Heart right ventricle (tissue), 16 donors: ENCODE results near the gene LMX1B. TPM values are rescaled to one million over a fixed set of nuclear protein-coding genes. Genes with fewer than 3 reads are reported as not detected.

Source experiments
- ATAC-seq, 8 donors: fragments of 200-7000 bp; cut with Tn5 transposase; one replicate each; pipeline ENCODE4 v1.9.1; 2020; ENCODE audit warnings: mild to moderate bottlenecking in 8 of 8, moderate library complexity in 8 of 8, moderate number of reproducible peaks in 1 of 8
- DNase-seq, 2 donors: peaks; one replicate each; pipeline ENCODE4 v3.0.0-alpha.2; 2020
- H3K27ac ChIP-seq, 10 donors: fragments of 200-600 bp; sonication (generic) in 2 of 10; one replicate each; pipeline versions ENCODE4 v1.5.0 to v1.8.0; 2020 to 2022; ENCODE audit warnings: mild to moderate bottlenecking in 3 of 10
- H3K27me3 ChIP-seq, 7 donors: fragments of 200-600 bp; one replicate each; pipeline ENCODE4 v1.8.0; 2021 to 2022; ENCODE audit warnings: mild to moderate bottlenecking in 2 of 7
- H3K36me3 ChIP-seq, 9 donors: fragments of 200-600 bp; sonication (generic) in 1 of 9; one replicate each; pipeline versions ENCODE4 v1.5.0 to v1.8.0; 2020 to 2022; ENCODE audit warnings: mild to moderate bottlenecking in 2 of 9
- H3K4me1 ChIP-seq, 9 donors: fragments of 200-600 bp; sonication (generic) in 1 of 9; one replicate each; pipeline versions ENCODE4 v1.5.0 to v1.8.0; 2020 to 2022; ENCODE audit warnings: mild to moderate bottlenecking in 4 of 9
- H3K4me3 ChIP-seq, 10 donors: fragments of 200-600 bp; sonication (generic) in 2 of 10; one replicate each; pipeline versions ENCODE4 v1.5.0 to v1.8.0; 2020 to 2022; ENCODE audit warnings: mild to moderate bottlenecking in 7 of 10, moderate library complexity in 2 of 10
- H3K9me3 ChIP-seq, 11 donors: fragments of 200-600 bp in 10 of 11; sonication (generic) in 2 of 11; one replicate each; pipeline versions ENCODE4 v1.5.0 to v1.8.0; 2013 to 2022; ENCODE audit warnings: mild to moderate bottlenecking in 2 of 11, control low read depth in 1 of 11, moderate library complexity in 1 of 11
- WGBS, 2 donors: extraction: QIAGEN DNeasy Blood & Tissue Kit; methylation state at CpG; one replicate each; pipeline ENCODE4 v1.1.7; 2013; ENCODE audit warnings: inconsistent platforms in 1 of 2; 5-methylcytosine and 5-hydroxymethylcytosine counted together
- intact Hi-C, 10 donors: fragments of 100-400 bp; cut with DNase I; formaldehyde crosslinking; loops; one replicate each; pipeline versions ENCODE4 v1.11.1 to v1.14.2; 2022
- polyA plus RNA-seq, 2 donors: library from polyadenylated mRNA; stranded (reverse); fragments of 200-250 nt; gene quantifications; one replicate each; pipeline ENCODE4 v1.2.3, GENCODE V29; 2013
- total RNA-seq, 10 donors: library from RNA; stranded (reverse); fragmentation: NEBNext Ultra II Directional in 3 of 10; extraction: Animal tissue kit (Norgen Biotek cat#: 25700) in 3 of 10; gene quantifications; one replicate each; pipeline versions ENCODE4 v1.2.1 to v1.2.4, GENCODE V29; 2021 to 2023
- TF ChIP-seq, protein P1 (sequence below), 9 donors: fragments of 200-600 bp; sonication (generic) in 2 of 9; IDR thresholded peaks; one replicate each; pipeline versions ENCODE4 v1.5.0 to v1.8.0; 2021 to 2022; ENCODE audit warnings: antibody characterized with exemption in 9 of 9, mild to moderate bottlenecking in 5 of 9, moderate library complexity in 1 of 9
- donor health status: Arrhythmogenic right ventricular cardiomyopathy.
- donor health status: ischemic (EF 13 %, LVEDD 7.1; RV severe dilation, severe dysfunction).
- donor health status: healthy with polysubstance abuse.
- donor health status: DM: no; HTN: yes; CAD: no.
- donor health status: DM: no; HTN: no; CAD: no.
- donor health status: ischemic (EF 25% LVEDD 6.9; RV normal size, moderate dysfunction).
- donor health status: ischemic (EF 25% LVEDD 5.7; RV mildly dilated, moderate dysfunction).
- donor health status: healthy.
- donor health status: DM: yes; HTN: yes; CAD: no.
- donor health status: Ischemic cardiomyopathy.
- donor health status: ischemic (EF 35%, LVEDD 5.7; RV mildly dilated, moderate dysfunction).
- donor health status: nonischemic (EF 11% LVEDD 7.7; RV severe dilation, severe dysfunction).
- donor health status: DM: yes; HTN: yes; CAD: no.
- donor health status: PGD.
- donor health status: ischemic (EF 29% LVEDD 5.4; RV normal size, mild dysfunction).
- donor health status: nonischemic (EF 23%, LVEDD 6.1; RV moderate dilation, normal function).

The LMX1B gene
- total and polyA plus RNA-seq, 12 donors = 0.25 to 0.97 (median 0.37) TPM

DNA sequence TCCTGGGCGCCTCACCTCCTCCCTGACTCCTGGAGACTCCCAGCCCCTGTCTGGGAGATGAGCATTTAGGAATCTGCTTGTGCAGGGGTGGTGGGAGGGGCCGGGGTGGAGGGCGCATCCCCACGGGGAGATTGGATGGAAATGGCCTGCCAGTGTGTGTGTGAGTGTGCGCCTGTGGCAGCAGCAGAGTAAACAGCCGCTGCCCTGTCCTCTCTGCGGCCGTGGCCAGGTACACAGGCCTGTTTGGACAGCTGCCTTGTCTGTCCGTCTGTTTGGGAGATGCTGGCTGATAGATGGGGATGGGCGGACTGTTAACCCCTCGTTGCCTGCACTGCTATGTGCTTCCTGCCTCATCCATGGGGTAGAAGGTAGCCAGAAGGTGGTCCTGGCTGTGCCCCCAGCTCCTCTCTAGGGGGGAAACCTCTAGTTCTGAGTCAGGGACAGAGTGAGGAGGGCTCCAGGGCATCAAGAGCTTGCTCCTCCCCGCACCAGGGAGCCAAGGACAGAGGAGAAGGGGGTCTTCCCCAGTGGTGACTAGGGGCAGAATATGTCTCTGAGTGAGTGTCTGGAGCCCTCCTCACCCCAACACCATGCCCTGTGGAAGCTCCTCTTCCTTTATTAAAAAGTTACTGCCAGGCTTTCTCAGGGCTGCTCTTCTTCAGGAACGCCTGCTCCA is 60.1 kb downstream of the LMX1B start:
- peaks cover 0 to 12% (median 3%) of the 10 kb centered on the region in 9 donors for H3K4me1 ChIP-seq
- ATAC-seq (no peak), DNase-seq (no peak)
- H3K4me3 ChIP-seq = no peak overlapping the region
- TF ChIP-seq, protein P1, sequence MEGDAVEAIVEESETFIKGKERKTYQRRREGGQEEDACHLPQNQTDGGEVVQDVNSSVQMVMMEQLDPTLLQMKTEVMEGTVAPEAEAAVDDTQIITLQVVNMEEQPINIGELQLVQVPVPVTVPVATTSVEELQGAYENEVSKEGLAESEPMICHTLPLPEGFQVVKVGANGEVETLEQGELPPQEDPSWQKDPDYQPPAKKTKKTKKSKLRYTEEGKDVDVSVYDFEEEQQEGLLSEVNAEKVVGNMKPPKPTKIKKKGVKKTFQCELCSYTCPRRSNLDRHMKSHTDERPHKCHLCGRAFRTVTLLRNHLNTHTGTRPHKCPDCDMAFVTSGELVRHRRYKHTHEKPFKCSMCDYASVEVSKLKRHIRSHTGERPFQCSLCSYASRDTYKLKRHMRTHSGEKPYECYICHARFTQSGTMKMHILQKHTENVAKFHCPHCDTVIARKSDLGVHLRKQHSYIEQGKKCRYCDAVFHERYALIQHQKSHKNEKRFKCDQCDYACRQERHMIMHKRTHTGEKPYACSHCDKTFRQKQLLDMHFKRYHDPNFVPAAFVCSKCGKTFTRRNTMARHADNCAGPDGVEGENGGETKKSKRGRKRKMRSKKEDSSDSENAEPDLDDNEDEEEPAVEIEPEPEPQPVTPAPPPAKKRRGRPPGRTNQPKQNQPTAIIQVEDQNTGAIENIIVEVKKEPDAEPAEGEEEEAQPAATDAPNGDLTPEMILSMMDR (IDR thresholded peaks at IDR 0.05) = no peak
- H3K9me3 ChIP-seq = no peaks in the 10 kb centered on the region
- intact Hi-C loops = no loop called here
- peaks cover 0 to 87% (median 78%) of the 10 kb centered on the region in 7 donors for H3K27me3 ChIP-seq
- 38 to 45% methylated on average over 13 of the region's 13 CpGs for WGBS, 2 donors
- H3K27ac ChIP-seq = no peak overlapping the region
- no peaks in the 10 kb centered on the region for H3K36me3 ChIP-seq

DNA sequence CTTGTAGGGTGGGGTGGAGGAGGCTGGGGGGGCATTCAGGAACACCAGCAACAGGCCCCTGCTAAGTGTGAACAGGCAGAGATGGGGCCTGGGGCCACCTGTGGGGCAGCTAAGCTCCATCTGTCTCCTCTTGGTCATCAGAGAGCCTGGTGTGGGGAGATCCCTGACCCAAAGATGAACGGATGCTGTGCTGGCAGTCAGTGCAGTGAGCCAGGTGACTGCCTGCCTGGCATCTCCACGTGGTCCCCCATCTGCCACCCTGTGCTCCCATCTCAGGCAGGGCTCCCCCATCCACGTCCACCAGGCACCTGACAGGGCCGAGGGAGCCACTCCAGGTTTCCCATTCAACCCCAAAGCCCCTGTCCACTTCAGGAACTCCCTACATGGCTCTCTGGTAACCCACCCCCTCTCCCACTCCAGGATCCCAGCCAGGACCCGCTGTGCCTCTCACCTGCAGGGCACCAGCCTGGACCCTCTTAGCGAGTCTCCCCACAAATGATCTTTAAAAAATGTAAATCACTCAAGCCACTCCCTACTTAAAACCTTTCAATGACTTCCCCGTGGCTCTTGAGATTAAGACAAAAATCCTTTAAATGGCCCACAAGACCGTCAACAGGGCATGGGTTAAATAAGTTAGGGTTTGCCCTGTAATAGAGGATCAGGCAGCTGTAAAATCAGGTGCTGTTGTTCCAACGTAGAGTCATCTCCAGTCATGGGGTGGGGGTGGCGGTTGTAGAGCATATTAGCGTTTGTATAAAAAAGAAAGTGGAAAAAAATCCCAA is 60.8 kb downstream of the LMX1B start:
- ATAC-seq = no peak
- Histone ChIP-seq H3K36me3 (no peaks in the 10 kb centered on the region), H3K9me3 (no peaks in the 10 kb centered on the region), H3K27me3 (peaks cover 0 to 88% (median 75%) of the 10 kb centered on the region in 7 donors), H3K4me3 (no peak overlapping the region), H3K4me1 (peaks cover 0 to 12% (median 3%) of the 10 kb centered on the region in 9 donors), H3K27ac (no peak overlapping the region)
- TF ChIP-seq, protein P1 (IDR thresholded peaks at IDR 0.05) = no peak
- intact Hi-C loops = no loop called here
- 49 to 53% methylated on average over 11 of the region's 11 CpGs for WGBS, 2 donors
- no peak for DNase-seq

DNA sequence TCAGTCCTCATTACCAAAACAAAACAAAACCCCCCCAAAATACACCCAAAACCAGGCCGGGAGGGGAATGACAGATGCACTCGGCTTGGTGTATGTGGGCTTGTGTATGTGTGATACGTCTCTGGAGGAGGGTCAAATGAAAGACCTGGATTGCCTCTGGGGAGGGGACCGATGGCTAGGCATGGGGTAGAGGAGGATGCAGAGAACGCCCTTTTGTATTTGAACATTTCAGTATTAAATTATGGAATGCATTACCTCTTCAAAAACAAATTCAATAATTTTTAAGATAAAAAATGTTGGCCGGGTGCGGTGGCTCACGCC is 61.4 kb downstream of the LMX1B start:
- no peaks in the 10 kb centered on the region for H3K9me3 ChIP-seq
- H3K27ac ChIP-seq = no peak overlapping the region
- TF ChIP-seq, protein P1 (IDR thresholded peaks at IDR 0.05) = no peak
- DNase-seq (no peak), ATAC-seq (no peak)
- intact Hi-C loops = no loop called here
- peaks cover 0 to 12% (median 3%) of the 10 kb centered on the region in 9 donors for H3K4me1 ChIP-seq
- 46 to 47% methylated on average over 8 of the region's 8 CpGs for WGBS, 2 donors
- no peaks in the 10 kb centered on the region for H3K36me3 ChIP-seq
- no peak overlapping the region for H3K4me3 ChIP-seq
- peaks cover 0 to 93% (median 75%) of the 10 kb centered on the region in 7 donors for H3K27me3 ChIP-seq

DNA sequence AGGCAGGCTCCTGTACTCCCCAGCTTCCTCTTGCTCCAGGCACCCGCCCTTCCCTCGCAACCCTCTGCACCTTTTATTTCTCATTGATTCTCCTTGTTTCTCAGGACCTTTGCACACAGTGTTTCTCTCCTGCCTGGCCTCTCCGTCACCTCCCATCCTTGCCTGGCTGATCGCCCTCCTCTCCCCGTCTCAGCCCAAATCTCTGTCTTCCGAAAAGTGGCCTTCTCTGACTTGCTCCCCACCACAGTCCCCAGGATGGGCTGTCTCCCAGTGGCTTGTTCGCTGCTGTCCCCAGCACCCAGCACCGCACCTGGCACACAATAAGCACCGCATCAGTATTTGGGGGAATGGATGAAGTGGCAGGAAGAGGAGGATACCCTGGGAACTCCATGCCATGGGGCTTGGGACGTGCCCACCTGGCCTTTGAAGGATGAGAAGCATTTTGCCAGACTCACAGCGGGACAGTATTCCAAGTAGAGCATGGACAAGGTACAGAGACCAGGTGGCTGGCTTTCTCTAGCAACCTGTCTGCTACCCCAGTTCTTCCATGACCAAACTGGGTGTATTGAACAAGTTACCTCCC is 62.5 kb downstream of the LMX1B start:
- intact Hi-C loops = no loop called here
- WGBS, 2 donors = 19 to 21% methylated on average over 11 of the region's 11 CpGs
- ATAC-seq (no peak), DNase-seq (no peak)
- H3K9me3 ChIP-seq = no peaks in the 10 kb centered on the region
- peaks cover 0 to 99% (median 81%) of the 10 kb centered on the region in 7 donors for H3K27me3 ChIP-seq
- TF ChIP-seq, protein P1 (IDR thresholded peaks at IDR 0.05) = no peak
- H3K4me3 ChIP-seq = no peak overlapping the region
- no peaks in the 10 kb centered on the region for H3K36me3 ChIP-seq
- no peak overlapping the region for H3K27ac ChIP-seq
- peaks cover 0 to 7% (median 0%) of the 10 kb centered on the region in 9 donors for H3K4me1 ChIP-seq
